Tibial artery (tissue), 4 donors: ENCODE data around the gene MCF2L2.

Experiments used
- DNase-seq, 2 donors: peaks; one replicate each; pipeline ENCODE4 v3.0.0-alpha.2; 2019
- H3K27ac ChIP-seq, 2 donors: fragments of 200-600 bp; sonication (generic) in 1 of 2; 1 replicate in 1 of 2; 2 replicates in 1 of 2; pipeline ENCODE4 v1.5.1; 2018 to 2019; ENCODE audit warnings: mild to moderate bottlenecking in 1 of 2
- H3K27me3 ChIP-seq, 2 donors: fragments of 200-600 bp; sonication (generic) in 1 of 2; one replicate each; pipeline versions ENCODE4 v1.5.1 to v1.6.0; 2016 to 2019
- H3K36me3 ChIP-seq, 3 donors: fragments of 200-600 bp; sonication (generic) in 2 of 3; one replicate each; pipeline ENCODE4 v1.5.1; 2016 to 2019; ENCODE audit warnings: mild to moderate bottlenecking in 2 of 3
- H3K4me1 ChIP-seq, 4 donors: fragments of 200-600 bp; sonication (generic) in 2 of 4; 1 replicate in 3 of 4; 2 replicates in 1 of 4; pipeline ENCODE4 v1.5.1; 2016 to 2019
- H3K4me3 ChIP-seq, 2 donors: fragments of 200-600 bp; sonication (generic) in 1 of 2; 1 replicate in 1 of 2; 2 replicates in 1 of 2; pipeline ENCODE4 v1.5.1; 2018 to 2019; ENCODE audit warnings: mild to moderate bottlenecking in 2 of 2
- H3K9me3 ChIP-seq, 3 donors: fragments of 200-600 bp; sonication (generic) in 1 of 3; one replicate each; pipeline ENCODE4 v1.5.1; 2016 to 2019
- CTCF ChIP-seq, 2 experiments: fragments of 200-600 bp in 1 of 2; fragments of 450-650 bp in 1 of 2; IDR thresholded peaks; one replicate each; pipeline ENCODE4 v1.5.1; 2017 to 2019; ENCODE audit warnings: antibody characterized with exemption in 2 of 2, mild to moderate bottlenecking in 1 of 2, moderate library complexity in 1 of 2
- intact Hi-C: fragments of 100-400 bp; cut with DNase I; formaldehyde crosslinking; loops from one replicate; pipeline ENCODE4 v1.15.0; 2023; ENCODE audit warnings: low total_unique reads

MCF2L2 gene

GRCh38 chr3:183390844-183391243 is 37.6 kb downstream of the MCF2L2 start:
- Histone ChIP-seq H3K9me3 (no peaks in the 10 kb centered on the region), H3K27ac (no peak overlapping the region), H3K36me3 (no peaks in the 10 kb centered on the region), H3K27me3 (no peaks in the 10 kb centered on the region), H3K4me1 (no peaks in the 10 kb centered on the region), H3K4me3 (no peak overlapping the region)
- no peak for TF ChIP-seq CTCF (IDR thresholded peaks at IDR 0.05)
- DNase-seq: no peak
- intact Hi-C loops: no loop called here

DNA sequence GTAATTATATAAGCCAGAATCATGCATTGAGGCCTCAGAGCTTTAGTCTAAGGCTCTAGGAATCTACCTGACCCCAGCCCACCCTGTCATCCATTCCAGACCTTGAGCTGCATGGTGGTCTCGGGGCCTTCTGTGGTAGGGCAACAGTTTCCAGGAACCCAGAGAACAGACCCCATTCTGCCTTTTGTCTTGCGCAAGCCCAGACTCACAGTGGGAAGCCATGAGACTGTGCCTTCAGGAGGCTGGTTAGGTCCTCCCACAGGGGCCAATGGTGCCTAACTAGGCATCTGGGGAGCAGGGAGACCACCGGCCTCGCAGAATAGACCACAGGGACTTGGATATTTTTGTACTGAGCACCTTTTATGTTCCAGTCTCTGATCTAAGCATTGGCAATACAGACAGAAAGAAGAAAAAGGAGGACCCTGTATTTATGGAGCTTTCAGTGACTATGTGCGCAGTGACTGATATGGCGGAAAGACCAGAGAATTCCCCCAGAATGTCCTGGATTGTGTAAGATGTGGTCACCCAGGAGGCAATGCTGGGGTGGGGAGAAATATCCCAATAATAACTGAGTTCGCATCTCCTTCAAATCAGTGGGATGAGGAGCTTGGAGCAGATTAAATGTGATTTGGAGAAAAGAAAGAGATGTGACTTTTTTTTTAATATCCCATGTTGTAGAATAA is 40.1 kb downstream of the MCF2L2 start:
- H3K27me3 ChIP-seq: no peaks in the 10 kb centered on the region
- no peak overlapping the region for H3K27ac ChIP-seq
- no peak for DNase-seq
- intact Hi-C loops: loop anchor here (5.0 kb wide), 2 partner anchors 206 to 266 kb away; no protein-coding TSS in a partner anchor
- TF ChIP-seq CTCF (IDR thresholded peaks at IDR 0.05): no peak
- no peaks in the 10 kb centered on the region for H3K36me3 ChIP-seq
- H3K4me1 ChIP-seq: no peaks in the 10 kb centered on the region
- no peaks in the 10 kb centered on the region for H3K9me3 ChIP-seq
- no peak overlapping the region for H3K4me3 ChIP-seq

GRCh38 chr3:183387797-183388196 is 40.6 kb downstream of the MCF2L2 start:
- intact Hi-C loops: loop anchor here (5.0 kb wide), 2 partner anchors 205 to 265 kb away; no protein-coding TSS in a partner anchor
- H3K4me3 ChIP-seq: no peak overlapping the region

GRCh38 chr3:183386651-183387050 is 41.8 kb downstream of the MCF2L2 start:
- Histone ChIP-seq H3K27ac (no peak overlapping the region), H3K4me1 (no peaks in the 10 kb centered on the region), H3K9me3 (no peaks in the 10 kb centered on the region), H3K36me3 (no peaks in the 10 kb centered on the region), H3K4me3 (no peak overlapping the region), H3K27me3 (no peaks in the 10 kb centered on the region)
- no peak for TF ChIP-seq CTCF (IDR thresholded peaks at IDR 0.05)
- DNase-seq: no peak
- intact Hi-C loops: loop anchor here (5.0 kb wide), 2 partner anchors 204 to 264 kb away; no protein-coding TSS in a partner anchor

More at GRCh38 chr3:183387797-183388196, 40.6 kb downstream of the MCF2L2 start:
- Histone ChIP-seq H3K9me3 (no peaks in the 10 kb centered on the region), H3K36me3 (no peaks in the 10 kb centered on the region), H3K27me3 (no peaks in the 10 kb centered on the region), H3K27ac (no peak overlapping the region), H3K4me1 (no peaks in the 10 kb centered on the region)
- TF ChIP-seq CTCF (IDR thresholded peaks at IDR 0.05): no peak
- no peak for DNase-seq

GRCh38 chr3:183385698-183386613 is 42.5 kb downstream of the MCF2L2 start:
- Histone ChIP-seq H3K36me3 (no peaks in the 10 kb centered on the region), H3K4me3 (no peak overlapping the region), H3K27me3 (no peaks in the 10 kb centered on the region), H3K4me1 (no peaks in the 10 kb centered on the region), H3K27ac (no peak overlapping the region), H3K9me3 (no peaks in the 10 kb centered on the region)
- intact Hi-C loops: loop anchor here (5.0 kb wide), 2 partner anchors 204 to 264 kb away; no protein-coding TSS in a partner anchor
- peak; percentile 72 to 74 for TF ChIP-seq CTCF (IDR thresholded peaks at IDR 0.05)
- peak in 1 of 2 donors; percentile 41 for DNase-seq
